Liver (tissue), 9 donors: ENCODE results near the gene SH2B3. TPM values are rescaled to one million over a fixed set of nuclear protein-coding genes. Genes with fewer than 3 reads are reported as not detected.
A peak's percentile ranks its signal among the peaks of the same experiment; 100 is the strongest.

Experiments used
- DNase-seq: peaks from one replicate; pipeline ENCODE4 v3.0.0-alpha.2; 2017; ENCODE audit warnings: low spot score
- H3K27ac ChIP-seq, 2 donors: one replicate each; pipeline ENCODE4 v1.7.0; 2013; ENCODE audit warnings: inconsistent platforms in 2 of 2, low read length in 2 of 2, control low read depth in 1 of 2, low read depth in 1 of 2, mild to moderate bottlenecking in 1 of 2
- H3K27me3 ChIP-seq, 4 donors: one replicate each; pipeline versions ENCODE4 v1.6.1 to v1.7.0; 2013; ENCODE audit warnings: low read length in 3 of 4, inconsistent platforms in 1 of 4, mild to moderate bottlenecking in 1 of 4, moderate library complexity in 1 of 4; ENCODE audit not compliant: control insufficient read depth in 4 of 4, insufficient read depth in 4 of 4
- H3K36me3 ChIP-seq, 4 donors: one replicate each; pipeline versions ENCODE4 v1.6.1 to v1.7.0; 2013; ENCODE audit warnings: low read length in 3 of 4, mild to moderate bottlenecking in 3 of 4, low read depth in 1 of 4, moderate library complexity in 1 of 4; ENCODE audit not compliant: control insufficient read depth in 4 of 4, insufficient read depth in 3 of 4
- H3K4me1 ChIP-seq, 4 donors: one replicate each; pipeline versions ENCODE4 v1.6.1 to v1.7.0; 2013; ENCODE audit warnings: low read length in 3 of 4, mild to moderate bottlenecking in 3 of 4, moderate library complexity in 1 of 4; ENCODE audit not compliant: control insufficient read depth in 4 of 4, insufficient read depth in 4 of 4
- H3K4me3 ChIP-seq, 3 donors: one replicate each; pipeline versions ENCODE4 v1.6.1 to v1.7.0; 2013; ENCODE audit warnings: low read length in 3 of 3, control low read depth in 1 of 3, low read depth in 1 of 3, mild to moderate bottlenecking in 1 of 3
- H3K9ac ChIP-seq, 2 donors: one replicate each; pipeline ENCODE4 v1.7.0; 2013; ENCODE audit warnings: low read length in 2 of 2, mild to moderate bottlenecking in 2 of 2, moderate library complexity in 2 of 2, control low read depth in 1 of 2, low read depth in 1 of 2
- H3K9me3 ChIP-seq, 4 donors: one replicate each; pipeline versions ENCODE4 v1.6.1 to v1.7.0; 2013; ENCODE audit warnings: low read length in 3 of 4; ENCODE audit not compliant: control insufficient read depth in 4 of 4
- ATF3 ChIP-seq: IDR thresholded peaks from 2 replicates; pipeline ENCODE4 v1.6.1; 2016; ENCODE audit warnings: antibody characterized with exemption
- EGR1 ChIP-seq, 2 donors: IDR thresholded peaks; 2 replicates each; pipeline ENCODE4 v1.6.1; 2016 to 2018; ENCODE audit warnings: antibody characterized with exemption in 2 of 2, low read depth in 2 of 2
- FOXA1 ChIP-seq: IDR thresholded peaks from 2 replicates; pipeline ENCODE4 v1.6.1; 2016; ENCODE audit warnings: antibody characterized with exemption
- FOXA2 ChIP-seq: IDR thresholded peaks from 2 replicates; pipeline ENCODE4 v1.6.1; 2016; ENCODE audit warnings: antibody characterized with exemption
- HNF4A ChIP-seq, 2 donors: conservative IDR thresholded peaks; 2 replicates each; pipeline ENCODE4 v1.6.1; 2016; ENCODE audit warnings: antibody characterized with exemption in 2 of 2, mild to moderate bottlenecking in 2 of 2
- HNF4G ChIP-seq: IDR thresholded peaks from 2 replicates; pipeline ENCODE4 v1.6.1; 2016; ENCODE audit warnings: antibody characterized with exemption
- JUND ChIP-seq, 2 donors: IDR thresholded peaks; 2 replicates each; pipeline ENCODE4 v1.6.1; 2016; ENCODE audit warnings: antibody characterized with exemption in 2 of 2
- NR2F2 ChIP-seq: IDR thresholded peaks from 2 replicates; pipeline ENCODE4 v1.6.1; 2016; ENCODE audit warnings: antibody characterized with exemption
- RAD21 ChIP-seq, 2 donors: IDR thresholded peaks; 2 replicates each; pipeline ENCODE4 v1.6.1; 2016; ENCODE audit warnings: antibody characterized with exemption in 2 of 2, mild to moderate bottlenecking in 2 of 2
- RXRA ChIP-seq, 2 donors: IDR thresholded peaks; 2 replicates each; pipeline ENCODE4 v1.6.1; 2017 to 2018; ENCODE audit warnings: antibody characterized with exemption in 2 of 2, mild to moderate bottlenecking in 1 of 2
- SP1 ChIP-seq: IDR thresholded peaks from 2 replicates; pipeline ENCODE4 v1.6.1; 2018; ENCODE audit warnings: antibody characterized with exemption, mild to moderate bottlenecking
- TAF1 ChIP-seq: conservative IDR thresholded peaks from 2 replicates; pipeline ENCODE4 v1.6.1; 2016; ENCODE audit warnings: antibody characterized with exemption, mild to moderate bottlenecking
- YY1 ChIP-seq: IDR thresholded peaks from 2 replicates; pipeline ENCODE4 v1.6.1; 2016; ENCODE audit warnings: antibody characterized with exemption, mild to moderate bottlenecking
- ZBTB33 ChIP-seq: IDR thresholded peaks from 2 replicates; pipeline ENCODE4 v1.6.1; 2016; ENCODE audit warnings: antibody characterized with exemption
- WGBS: extraction: QIAGEN DNeasy Blood & Tissue Kit; methylation state at CpG from one replicate; pipeline ENCODE4 v1.1.7; 2013; 5-methylcytosine and 5-hydroxymethylcytosine counted together
- polyA plus RNA-seq, 2 donors: library from polyadenylated mRNA; stranded (reverse) in 1 of 2; unstranded in 1 of 2; fragments of 200-250 nt in 1 of 2; fragments of >200 nt in 1 of 2; fragmentation: Nextera tagmentation in 1 of 2; extraction: Ambion mirVana in 1 of 2; gene quantifications; one replicate each; pipeline versions ENCODE4 v1.2.1 to v1.2.3, GENCODE V29; 2013 to 2015
- total RNA-seq, 2 donors: library from RNA; depleted of rRNA; stranded (reverse); fragments of >200 nt; gene quantifications; one replicate each; pipeline ENCODE4 v1.2.3, GENCODE V29; 2014
- TF ChIP-seq, protein P1 (sequence below): fragments of 150-350 bp; IDR thresholded peaks from 2 replicates; pipeline ENCODE4 v1.5.1; 2017; ENCODE audit warnings: improper control_type of control experiment, low read depth, low read length; ENCODE audit not compliant: missing input control
- donor health status: healthy.
- donor health status: healthy.
- donor health status: healthy.
- donor health status: healthy.
- donor health status: healthy.

The SH2B3 gene
- total and polyA plus RNA-seq, 4 donors = 4.4 to 18.7 (median 8.8) TPM

DNA sequence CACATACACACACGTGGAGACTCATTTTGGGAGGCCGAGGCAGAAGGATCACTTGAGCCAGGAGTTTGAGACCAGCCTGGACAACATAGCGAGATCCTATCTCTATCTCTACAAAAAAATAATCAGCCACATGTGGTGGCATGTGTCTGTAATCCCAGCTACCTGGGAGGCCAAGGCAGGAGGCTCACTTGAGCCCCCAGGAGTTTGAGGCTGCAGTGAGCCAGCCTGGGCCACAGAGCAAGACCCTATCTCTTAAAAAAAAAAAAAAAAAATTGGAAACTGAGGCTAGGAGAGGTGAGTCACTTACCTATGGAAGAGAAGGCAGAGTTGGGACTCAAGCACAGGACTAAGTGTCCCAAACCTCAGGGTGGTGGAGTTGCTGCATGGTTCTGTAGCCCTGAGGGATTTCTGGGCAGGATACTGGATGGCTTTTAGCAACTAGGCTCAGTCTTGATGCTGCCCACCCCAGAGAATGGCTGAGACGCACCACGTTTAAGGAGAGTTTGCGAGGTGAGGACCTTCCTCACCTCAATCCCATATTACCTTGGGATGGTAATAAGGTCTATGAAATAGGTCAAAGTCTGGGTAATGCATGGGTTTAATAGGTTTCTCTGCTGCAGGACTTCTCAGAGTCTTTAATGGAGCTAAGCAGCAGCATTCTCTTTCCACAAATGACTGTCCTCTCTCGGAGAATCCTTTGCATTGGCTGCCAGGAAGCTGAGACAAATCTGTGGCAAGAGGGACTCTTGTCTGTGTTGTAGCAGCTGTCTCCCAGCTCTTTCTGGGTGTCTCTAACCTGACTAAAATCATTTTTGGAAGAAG is 35.6 kb downstream of the SH2B3 start:
- no peaks in the 10 kb centered on the region for H3K27me3 ChIP-seq
- no peak overlapping the region for H3K27ac ChIP-seq
- H3K4me3 ChIP-seq = no peak overlapping the region
- TF ChIP-seq SP1 = no peak
- TF ChIP-seq NR2F2 = no peak
- no peak overlapping the region for H3K9ac ChIP-seq
- H3K36me3 ChIP-seq = peaks cover 0 to 2% (median 0%) of the 10 kb centered on the region in 4 donors
- DNase-seq = no peak
- H3K4me1 ChIP-seq = peaks cover 9 to 39% (median 26%) of the 10 kb centered on the region in 4 donors
- H3K9me3 ChIP-seq = no peaks in the 10 kb centered on the region
- 89% methylated on average over 7 of the region's 7 CpGs for WGBS

GRCh38 chr12:111442301-111443045 is 36.8 kb downstream of the SH2B3 start:
- DNase-seq = no peak
- WGBS = 86% methylated on average over 10 of the region's 10 CpGs
- Histone ChIP-seq H3K4me1 (peaks cover 18 to 41% (median 29%) of the 10 kb centered on the region in 4 donors), H3K36me3 (peaks cover 0 to 6% (median 2%) of the 10 kb centered on the region in 4 donors), H3K27ac (peak overlapping the region; percentile 3 to 29), H3K9me3 (no peaks in the 10 kb centered on the region), H3K4me3 (no peak overlapping the region), H3K9ac (no peak overlapping the region), H3K27me3 (no peaks in the 10 kb centered on the region)
- TF ChIP-seq ATF3 (no peak), SP1 (no peak), NR2F2 (no peak), JUND (IDR thresholded peaks at IDR 0.05) (no peak), FOXA1 (no peak), TAF1 (no peak), RAD21 (IDR thresholded peaks at IDR 0.05) (no peak), RXRA (IDR thresholded peaks at IDR 0.05) (no peak), FOXA2 (no peak), YY1 (no peak), HNF4G (no peak)
- TF ChIP-seq, protein P1, sequence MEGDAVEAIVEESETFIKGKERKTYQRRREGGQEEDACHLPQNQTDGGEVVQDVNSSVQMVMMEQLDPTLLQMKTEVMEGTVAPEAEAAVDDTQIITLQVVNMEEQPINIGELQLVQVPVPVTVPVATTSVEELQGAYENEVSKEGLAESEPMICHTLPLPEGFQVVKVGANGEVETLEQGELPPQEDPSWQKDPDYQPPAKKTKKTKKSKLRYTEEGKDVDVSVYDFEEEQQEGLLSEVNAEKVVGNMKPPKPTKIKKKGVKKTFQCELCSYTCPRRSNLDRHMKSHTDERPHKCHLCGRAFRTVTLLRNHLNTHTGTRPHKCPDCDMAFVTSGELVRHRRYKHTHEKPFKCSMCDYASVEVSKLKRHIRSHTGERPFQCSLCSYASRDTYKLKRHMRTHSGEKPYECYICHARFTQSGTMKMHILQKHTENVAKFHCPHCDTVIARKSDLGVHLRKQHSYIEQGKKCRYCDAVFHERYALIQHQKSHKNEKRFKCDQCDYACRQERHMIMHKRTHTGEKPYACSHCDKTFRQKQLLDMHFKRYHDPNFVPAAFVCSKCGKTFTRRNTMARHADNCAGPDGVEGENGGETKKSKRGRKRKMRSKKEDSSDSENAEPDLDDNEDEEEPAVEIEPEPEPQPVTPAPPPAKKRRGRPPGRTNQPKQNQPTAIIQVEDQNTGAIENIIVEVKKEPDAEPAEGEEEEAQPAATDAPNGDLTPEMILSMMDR = no peak

DNA sequence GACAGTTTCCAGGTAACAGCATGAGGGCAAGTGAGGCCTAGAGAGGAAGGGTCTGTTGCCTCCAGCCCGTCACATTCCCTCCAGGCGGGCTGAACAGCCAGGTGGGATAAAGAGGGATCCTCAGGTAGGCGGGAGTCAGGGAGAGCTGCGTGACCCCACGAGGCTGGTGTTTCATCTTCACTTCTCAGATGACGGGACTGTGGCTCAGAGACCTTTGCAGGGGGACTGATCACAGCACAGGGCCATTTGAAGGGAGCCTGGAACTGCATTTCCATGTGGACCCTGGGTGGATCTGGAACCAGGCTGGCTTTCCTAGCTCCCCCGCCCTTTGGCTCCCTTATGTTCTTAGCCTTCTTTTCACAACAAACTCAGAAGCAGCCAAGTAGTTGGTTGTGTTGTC is 37.4 kb downstream of the SH2B3 start:
- H3K4me3 ChIP-seq = no peak overlapping the region
- DNase-seq = no peak
- H3K9ac ChIP-seq = no peak overlapping the region
- WGBS = 96% methylated on average over 7 of the region's 7 CpGs
- peaks cover 17 to 41% (median 29%) of the 10 kb centered on the region in 4 donors for H3K4me1 ChIP-seq
- H3K27ac ChIP-seq = peak overlapping the region; percentile 3 to 29
- no peaks in the 10 kb centered on the region for H3K9me3 ChIP-seq
- H3K36me3 ChIP-seq = peaks cover 4 to 12% (median 5%) of the 10 kb centered on the region in 4 donors
- H3K27me3 ChIP-seq = no peaks in the 10 kb centered on the region
- no peak for TF ChIP-seq FOXA2
- no peak for TF ChIP-seq TAF1
- no peak for TF ChIP-seq FOXA1
- TF ChIP-seq HNF4A (conservative IDR thresholded peaks at IDR 0.05) = no peak
- TF ChIP-seq EGR1 (IDR thresholded peaks at IDR 0.05; ENCODE audit: low read depth in 2 of 2) = no peak
- TF ChIP-seq, protein P1 = no peak
- no peak for TF ChIP-seq SP1
- no peak for TF ChIP-seq YY1
- no peak for TF ChIP-seq ZBTB33
- TF ChIP-seq RAD21 (IDR thresholded peaks at IDR 0.05) = no peak
- TF ChIP-seq HNF4G = no peak
- TF ChIP-seq JUND (IDR thresholded peaks at IDR 0.05) = no peak
- no peak for TF ChIP-seq ATF3
